SH-SY5Y (cell line): Measurements from ENCODE around the gene ADAMTS10.

ENCODE experiments used
- GATA2 ChIP-seq: IDR thresholded peaks from 2 replicates; pipeline ENCODE4 v1.6.1; 2011; ENCODE audit warnings: mild to moderate bottlenecking, low read depth, low read length
- GATA3 ChIP-seq: IDR thresholded peaks from 2 replicates; pipeline ENCODE4 v1.6.1; 2011; ENCODE audit warnings: low read depth, mild to moderate bottlenecking, low read length, moderate library complexity

GRCh38 chr19:8566855-8567254, 43.7 kb downstream of the ADAMTS10 start:
- TF ChIP-seq GATA2 (no peak), GATA3 (no peak)
